Fibroblast of pulmonary artery (primary cell): ENCODE measurements around the gene ZNF71.

ENCODE experiments used
- DNase-seq: peaks from one replicate; pipeline ENCODE4 v3.0.0-alpha.2; 2010; ENCODE audit warnings: low read depth
- H3K4me3 ChIP-seq: replicated peaks from 2 replicates; pipeline ENCODE4 v1.5.1; 2011; ENCODE audit warnings: low read depth, mild to moderate bottlenecking, control low read depth, low read length, moderate library complexity
- CTCF ChIP-seq: IDR thresholded peaks from 2 replicates; pipeline ENCODE4 v1.5.1; 2011; ENCODE audit warnings: mild to moderate bottlenecking, control low read depth, low read length, inconsistent platforms; ENCODE audit errors: missing control alignments

The ZNF71 gene

GRCh38 chr19:56594783-56595547, at the start of gene ZNF71:
ZNF71 (plus strand) TSS chr19:56595302; CDS start chr19:56601559, 6,257 bp downstream.
- no peak for TF ChIP-seq CTCF
- peak within 1 kb of the TSS; percentile 75 for H3K4me3 ChIP-seq
- DNase-seq, result peak; percentile 88

GRCh38 chr19:56547535-56547934, 47.6 kb upstream of the ZNF71 start:
- no peak overlapping the region for H3K4me3 ChIP-seq
- TF ChIP-seq CTCF, result no peak
- DNase-seq, result no peak

- no peak for DNase-seq
- H3K4me3 ChIP-seq, result no peak overlapping the region
- TF ChIP-seq CTCF, result no peak
These were observed 40.7 kb upstream of the ZNF71 start for GRCh38 chr19:56554272-56554869.

- no peak for TF ChIP-seq CTCF
- H3K4me3 ChIP-seq, result no peak overlapping the region
- no peak for DNase-seq
These were observed 32.3 kb upstream of the ZNF71 start for GRCh38 chr19:56562766-56563165.

- peak overlapping the region; percentile 82 for H3K4me3 ChIP-seq
- DNase-seq, result no peak
- TF ChIP-seq CTCF, result no peak
These were observed 28.2 kb upstream of the ZNF71 start for GRCh38 chr19:56566904-56567273.

- peak within 1 kb of the TSS; percentile 82 for H3K4me3 ChIP-seq
- no peak for TF ChIP-seq CTCF
- peak; percentile 93 for DNase-seq
These were observed 27.6 kb upstream of the ZNF71 start, which contains the start of gene ZNF470 for GRCh38 chr19:56567274-56568120. ZNF470 (plus strand) TSS chr19:56567468; CDS start chr19:56570312, 2,844 bp downstream.
